ENCODE data around the gene CTTN.
"Not testable (repeated sequence)": the region's sequence is repeated elsewhere in the genome, so short reads cannot be mapped to it uniquely, and the experiment has no call there.

CTTN gene

GRCh38 chr11:70381872-70382861, 16.2 kb upstream of the CTTN start:
- no peak for DNase-seq

GRCh38 chr11:70383664-70384565, 14.4 kb upstream of the CTTN start:
- DNase-seq: no peak

GRCh38 chr11:70384566-70385152, 13.7 kb upstream of the CTTN start:
- no peak for DNase-seq

- no peak for DNase-seq
Observed at GRCh38 chr11:70387564-70387963, 10.8 kb upstream of the CTTN start.

GRCh38 chr11:70389201-70389600, 9.1 kb upstream of the CTTN start:
- no peak for DNase-seq

- not testable (repeated sequence) for DNase-seq
Observed at GRCh38 chr11:70390882-70391281, 7.4 kb upstream of the CTTN start.

- DNase-seq: no peak
Observed at GRCh38 chr11:70394211-70394950, 3.9 kb upstream of the CTTN start.

- no peak for DNase-seq
Observed at GRCh38 chr11:70397336-70397982, 870 bp upstream of the CTTN start.

- no peak for DNase-seq
Observed at GRCh38 chr11:70398834-70399680, 728 bp downstream of the CTTN start.

- DNase-seq: no peak
Observed at GRCh38 chr11:70399681-70400112, 1.4 kb downstream of the CTTN start.

GRCh38 chr11:70400643-70401042, 2.3 kb downstream of the CTTN start:
- DNase-seq: no peak

GRCh38 chr11:70402016-70402415, 3.7 kb downstream of the CTTN start:
- DNase-seq: no peak

- no peak for DNase-seq
Observed at GRCh38 chr11:70402685-70403084, 4.4 kb downstream of the CTTN start.

- no peak for DNase-seq
Observed at GRCh38 chr11:70404244-70404643, 5.9 kb downstream of the CTTN start.

- no peak for DNase-seq
Observed at GRCh38 chr11:70405679-70406395, 7.5 kb downstream of the CTTN start.

- DNase-seq: no peak
Observed at GRCh38 chr11:70407121-70407520, 8.8 kb downstream of the CTTN start.

- no peak for DNase-seq
Observed at GRCh38 chr11:70407814-70408213, 9.5 kb downstream of the CTTN start.

- not testable (repeated sequence) for DNase-seq
Observed at GRCh38 chr11:70408326-70408725, 10.0 kb downstream of the CTTN start.

- no peak for DNase-seq
Observed at GRCh38 chr11:70409437-70409836, 11.1 kb downstream of the CTTN start.

GRCh38 chr11:70409871-70410270, 11.5 kb downstream of the CTTN start:
- DNase-seq: no peak
